ENCODE data around the gene FCHO1. TPM values are rescaled to one million over a fixed set of nuclear protein-coding genes. Genes with fewer than 3 reads are reported as not detected.
A peak's percentile ranks its signal among the peaks of the same experiment; 100 is the strongest.

The FCHO1 gene
- total RNA-seq, 4 donors from 2014 or later: 2.3 to 41.3 (median 5.3) TPM

- no peak for TF ChIP-seq POLR2A (IDR thresholded peaks at IDR 0.05)
- TF ChIP-seq, protein P1, sequence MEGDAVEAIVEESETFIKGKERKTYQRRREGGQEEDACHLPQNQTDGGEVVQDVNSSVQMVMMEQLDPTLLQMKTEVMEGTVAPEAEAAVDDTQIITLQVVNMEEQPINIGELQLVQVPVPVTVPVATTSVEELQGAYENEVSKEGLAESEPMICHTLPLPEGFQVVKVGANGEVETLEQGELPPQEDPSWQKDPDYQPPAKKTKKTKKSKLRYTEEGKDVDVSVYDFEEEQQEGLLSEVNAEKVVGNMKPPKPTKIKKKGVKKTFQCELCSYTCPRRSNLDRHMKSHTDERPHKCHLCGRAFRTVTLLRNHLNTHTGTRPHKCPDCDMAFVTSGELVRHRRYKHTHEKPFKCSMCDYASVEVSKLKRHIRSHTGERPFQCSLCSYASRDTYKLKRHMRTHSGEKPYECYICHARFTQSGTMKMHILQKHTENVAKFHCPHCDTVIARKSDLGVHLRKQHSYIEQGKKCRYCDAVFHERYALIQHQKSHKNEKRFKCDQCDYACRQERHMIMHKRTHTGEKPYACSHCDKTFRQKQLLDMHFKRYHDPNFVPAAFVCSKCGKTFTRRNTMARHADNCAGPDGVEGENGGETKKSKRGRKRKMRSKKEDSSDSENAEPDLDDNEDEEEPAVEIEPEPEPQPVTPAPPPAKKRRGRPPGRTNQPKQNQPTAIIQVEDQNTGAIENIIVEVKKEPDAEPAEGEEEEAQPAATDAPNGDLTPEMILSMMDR (IDR thresholded peaks at IDR 0.05): no peak
- DNase-seq: no peak
- Histone ChIP-seq H3K4me1 (no peaks in the 10 kb centered on the region), H3K27ac (no peak overlapping the region), H3K36me3 (no peaks in the 10 kb centered on the region), H3K27me3 (no peaks in the 10 kb centered on the region), H3K4me3 (no peak overlapping the region), H3K9me3 (no peaks in the 10 kb centered on the region)
Measured at GRCh38 chr19:17817668-17818363, 66.5 kb downstream of the FCHO1 start.

DNA sequence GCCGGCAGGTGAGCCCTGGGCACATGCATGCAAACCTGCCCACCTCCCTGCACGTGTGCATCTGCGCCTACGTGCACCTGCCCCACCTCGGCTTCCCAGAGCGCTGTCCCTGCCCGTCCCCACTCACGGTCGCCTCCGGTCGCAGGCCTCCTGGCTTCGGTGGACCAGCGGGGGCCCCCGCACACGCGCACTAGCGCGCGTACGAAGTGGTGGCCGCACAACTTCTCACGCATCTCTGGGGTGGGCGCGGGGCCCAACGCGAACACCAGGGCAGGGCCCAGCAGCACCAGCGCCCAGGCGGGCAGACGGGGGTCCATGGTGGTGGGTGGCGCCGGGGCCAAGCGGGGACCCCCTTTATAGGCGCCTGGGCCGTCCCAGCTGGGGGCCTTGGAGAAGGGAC is 69.9 kb downstream of the FCHO1 start, which contains the start of gene INSL3:
TSS of gene INSL3 (minus strand) at position 330 of the 400 bp plus-strand sequence. CDS start at position 317, 13 bp downstream.
- no peaks in the 10 kb centered on the region for H3K36me3 ChIP-seq
- H3K4me3 ChIP-seq: no peak within 1 kb of the TSS
- H3K27me3 ChIP-seq: no peaks in the 10 kb centered on the region
- no peak for DNase-seq
- TF ChIP-seq POLR2A (IDR thresholded peaks at IDR 0.05): no peak
- TF ChIP-seq, protein P1 (IDR thresholded peaks at IDR 0.05): no peak
- H3K9me3 ChIP-seq: no peaks in the 10 kb centered on the region
- no peak within 1 kb of the TSS for H3K27ac ChIP-seq
- H3K4me1 ChIP-seq: no peaks in the 10 kb centered on the region

- Histone ChIP-seq H3K4me3 (no peak overlapping the region), H3K9me3 (no peaks in the 10 kb centered on the region), H3K4me1 (no peaks in the 10 kb centered on the region), H3K27ac (no peak overlapping the region), H3K27me3 (no peaks in the 10 kb centered on the region), H3K36me3 (no peaks in the 10 kb centered on the region)
- DNase-seq: no peak
- no peak for TF ChIP-seq POLR2A (IDR thresholded peaks at IDR 0.05)
- TF ChIP-seq, protein P1 (IDR thresholded peaks at IDR 0.05): no peak
Measured at GRCh38 chr19:17824339-17824738, 73.1 kb downstream of the FCHO1 start.

DNA sequence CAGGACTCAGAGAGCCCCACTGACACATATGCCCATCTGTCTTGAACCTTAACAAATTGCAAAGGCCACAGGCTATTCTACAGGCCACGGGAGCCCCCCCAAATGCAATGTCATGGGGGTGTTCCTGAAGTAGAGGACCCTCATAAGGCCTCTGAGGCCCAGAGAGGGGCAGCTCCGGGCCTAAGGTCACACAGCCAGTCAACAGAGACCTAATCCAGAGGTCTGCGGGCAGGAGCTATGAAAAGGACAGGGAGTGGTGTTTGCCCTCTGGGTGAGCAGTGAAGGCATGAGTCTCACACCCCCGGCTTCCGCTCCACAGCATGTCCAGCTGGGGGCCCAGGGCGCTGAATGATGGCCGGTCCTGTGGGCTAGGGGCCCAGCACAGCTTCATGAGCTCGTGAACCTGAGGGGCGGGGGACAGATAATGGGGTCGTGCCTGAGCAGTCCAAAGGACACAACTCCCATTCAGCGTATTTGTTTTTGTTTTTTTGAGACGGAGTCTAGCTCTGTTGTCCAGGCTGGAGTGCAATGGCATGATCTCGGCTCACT is 75.3 kb downstream of the FCHO1 start:
- Histone ChIP-seq H3K27ac (no peak overlapping the region), H3K27me3 (no peaks in the 10 kb centered on the region), H3K4me1 (peaks cover 0 to 12% (median 0%) of the 10 kb centered on the region in 4 donors), H3K36me3 (no peaks in the 10 kb centered on the region), H3K9me3 (no peaks in the 10 kb centered on the region), H3K4me3 (no peak overlapping the region)
- TF ChIP-seq, protein P1 (IDR thresholded peaks at IDR 0.05): no peak
- TF ChIP-seq POLR2A (IDR thresholded peaks at IDR 0.05): no peak
- DNase-seq: no peak

GRCh38 chr19:17829855-17830566 is 78.7 kb downstream of the FCHO1 start:
- peaks cover 0 to 12% (median 0%) of the 10 kb centered on the region in 4 donors for H3K4me1 ChIP-seq
- H3K36me3 ChIP-seq: no peaks in the 10 kb centered on the region
- no peaks in the 10 kb centered on the region for H3K27me3 ChIP-seq
- TF ChIP-seq POLR2A (IDR thresholded peaks at IDR 0.05): no peak
- TF ChIP-seq, protein P1 (IDR thresholded peaks at IDR 0.05): no peak
- peak in 1 of 3 donors; percentile 68 for DNase-seq
- no peaks in the 10 kb centered on the region for H3K9me3 ChIP-seq
- H3K4me3 ChIP-seq: peak overlapping the region in 1 of 4 donors; percentile 25
- H3K27ac ChIP-seq: no peak overlapping the region

Measured in Peyer's patch (tissue), 4 donors.